OCI-LY1 (cell line): Measurements from ENCODE around the gene ANKRD42.

ENCODE experiments used
- H2AFZ ChIP-seq: fragments of 200-600 bp; sonication (generic), shearing (Covaris generic); 2 replicates; pipeline ENCODE4 v1.6.0; 2014; ENCODE audit warnings: antibody characterized with exemption, mild to moderate bottlenecking, low read length
- H3F3A ChIP-seq: fragments of 200-600 bp; sonication (generic), shearing (Covaris generic); 2 replicates; pipeline ENCODE4 v1.6.0; 2014; ENCODE audit warnings: mild to moderate bottlenecking, antibody characterized with exemption, low read length, moderate library complexity; ENCODE audit not compliant: insufficient read depth
- H3K27ac ChIP-seq: fragments of 200-600 bp; sonication (generic); 2 replicates; pipeline ENCODE4 v1.5.1; 2014; ENCODE audit warnings: low read length, mixed run types, mild to moderate bottlenecking, low read depth; ENCODE audit not compliant: poor library complexity, severe bottlenecking
- H3K27me3 ChIP-seq: fragments of 200-600 bp; sonication (generic); 2 replicates; pipeline ENCODE4 v1.6.0; 2014; ENCODE audit warnings: antibody characterized with exemption, mild to moderate bottlenecking, low read length, moderate library complexity; ENCODE audit not compliant: insufficient read depth
- H3K36me3 ChIP-seq: fragments of 200-600 bp; sonication (generic); 2 replicates; pipeline ENCODE4 v1.6.1; 2014; ENCODE audit warnings: mild to moderate bottlenecking, antibody characterized with exemption, low read length, moderate library complexity, mixed read lengths; ENCODE audit not compliant: insufficient read depth
- H3K4me1 ChIP-seq: fragments of 200-600 bp; sonication (generic); 2 replicates; pipeline ENCODE4 v1.5.1; 2014; ENCODE audit warnings: mild to moderate bottlenecking, low read length, moderate library complexity; ENCODE audit not compliant: insufficient read depth, severe bottlenecking
- H3K4me2 ChIP-seq: fragments of 200-600 bp; sonication (generic), shearing (Covaris generic); 2 replicates; pipeline ENCODE4 v1.6.1; 2014; ENCODE audit warnings: low read length
- H3K4me3 ChIP-seq: fragments of 200-600 bp; sonication (generic); 2 replicates; pipeline ENCODE4 v1.5.1; 2014; ENCODE audit warnings: low read length, low read depth, mild to moderate bottlenecking, mixed read lengths; ENCODE audit not compliant: poor library complexity, severe bottlenecking
- H3K79me2 ChIP-seq: fragments of 200-600 bp; shearing (Covaris generic); 2 replicates; pipeline ENCODE4 v1.6.1; 2016; ENCODE audit warnings: mixed run types, low read length, mixed read lengths; ENCODE audit not compliant: insufficient read depth
- H3K9ac ChIP-seq: fragments of 200-600 bp; sonication (generic), shearing (Covaris generic); 2 replicates; pipeline ENCODE4 v1.6.1; 2014; ENCODE audit warnings: mild to moderate bottlenecking, low read length, mixed read lengths
- H3K9me2 ChIP-seq: fragments of 200-600 bp; sonication (generic), shearing (Covaris generic); 2 replicates; pipeline ENCODE4 v1.6.1; 2014; ENCODE audit warnings: low read depth, mild to moderate bottlenecking, low read length, mixed read lengths
- H3K9me3 ChIP-seq: fragments of 200-600 bp; shearing (Covaris generic); 2 replicates; pipeline ENCODE4 v1.6.1; 2014; ENCODE audit warnings: low read length, mixed read lengths
- H4K20me1 ChIP-seq: fragments of 200-600 bp; sonication (generic), shearing (Covaris generic); 2 replicates; pipeline ENCODE4 v1.6.0; 2016; ENCODE audit warnings: mild to moderate bottlenecking, low read length; ENCODE audit not compliant: insufficient read depth
- CTCF ChIP-seq: fragments of 200-600 bp; sonication (generic), shearing (Covaris generic); IDR thresholded peaks from 2 replicates; pipeline ENCODE4 v1.5.1; 2017; ENCODE audit warnings: mild to moderate bottlenecking, antibody characterized with exemption, low read length, moderate library complexity, mixed read lengths
- EZH2 ChIP-seq: fragments of 200-600 bp; sonication (generic), shearing (Covaris generic); IDR thresholded peaks from 2 replicates; pipeline ENCODE4 v1.8.0; 2017; ENCODE audit warnings: borderline replicate concordance, mixed run types, mild to moderate bottlenecking, antibody characterized with exemption, low read length, moderate library complexity, mixed read lengths

Gene ANKRD42

GRCh38 chr11:83280256-83280655, 86.7 kb downstream of the ANKRD42 start:
- H3K9me2 ChIP-seq = no peaks in the 10 kb centered on the region
- H2AFZ ChIP-seq = no peak overlapping the region
- no peak overlapping the region for H3K9ac ChIP-seq
- peaks cover 34% of the 10 kb centered on the region for H3K36me3 ChIP-seq
- no peaks in the 10 kb centered on the region for H3K27me3 ChIP-seq
- no peak for TF ChIP-seq EZH2
- no peak for TF ChIP-seq CTCF
- no peak overlapping the region for H3K4me3 ChIP-seq
- H3K4me2 ChIP-seq = no peak overlapping the region
- H3K9me3 ChIP-seq = no peaks in the 10 kb centered on the region
- no peak overlapping the region for H3K27ac ChIP-seq
- peaks cover 18% of the 10 kb centered on the region for H3K79me2 ChIP-seq
- H3K4me1 ChIP-seq = peaks cover 30% of the 10 kb centered on the region
- no peaks in the 10 kb centered on the region for H4K20me1 ChIP-seq
- H3F3A ChIP-seq = no peaks in the 10 kb centered on the region

GRCh38 chr11:83282084-83282716, 88.7 kb downstream of the ANKRD42 start:
- Histone ChIP-seq H3K4me1 (peaks cover 39% of the 10 kb centered on the region), H3K36me3 (peaks cover 16% of the 10 kb centered on the region; the same call in 1 of the 2 replicates), H3K4me3 (no peak overlapping the region), H3K9me2 (no peaks in the 10 kb centered on the region), H3K27ac (no peak overlapping the region), H3K4me2 (no peak overlapping the region), H3K9me3 (no peaks in the 10 kb centered on the region), H3K79me2 (peaks cover 19% of the 10 kb centered on the region), H3F3A (no peaks in the 10 kb centered on the region), H3K9ac (no peak overlapping the region), H4K20me1 (no peaks in the 10 kb centered on the region), H2AFZ (no peak overlapping the region), H3K27me3 (no peaks in the 10 kb centered on the region)
- TF ChIP-seq EZH2 = no peak
- no peak for TF ChIP-seq CTCF

- peak overlapping the region; percentile 89 for H3K9ac ChIP-seq
- H3F3A ChIP-seq = no peaks in the 10 kb centered on the region
- H3K36me3 ChIP-seq = no peaks in the 10 kb centered on the region
- peaks cover 60% of the 10 kb centered on the region for H3K4me1 ChIP-seq
- peaks cover 19% of the 10 kb centered on the region for H3K79me2 ChIP-seq
- H3K27ac ChIP-seq = peak overlapping the region; percentile 85
- H2AFZ ChIP-seq = no peak overlapping the region
- peak overlapping the region; percentile 77 for H3K4me3 ChIP-seq
- H3K4me2 ChIP-seq = peak overlapping the region; percentile 96
- no peaks in the 10 kb centered on the region for H4K20me1 ChIP-seq
- no peak for TF ChIP-seq EZH2
- TF ChIP-seq CTCF = no peak
- H3K9me2 ChIP-seq = no peaks in the 10 kb centered on the region
- no peaks in the 10 kb centered on the region for H3K27me3 ChIP-seq
- no peaks in the 10 kb centered on the region for H3K9me3 ChIP-seq
Measured at GRCh38 chr11:83284501-83285150, 91.1 kb downstream of the ANKRD42 start.
